GM21528 (cell line): ENCODE data around the gene VPREB3.

Source experiments
- ATAC-seq: cut with Tn5 transposase; IDR thresholded peaks from one replicate; pipeline ENCODE4 v1.9.1; 2021; ENCODE audit warnings: mild to moderate bottlenecking, moderate library complexity; ENCODE audit not compliant: unreplicated experiment, low FRiP score

The VPREB3 gene

GRCh38 chr22:23783265-23784150 is 29.3 kb upstream of the VPREB3 start:
- ATAC-seq, result no peak

- no peak for ATAC-seq
Observed at GRCh38 chr22:23782703-23783102, 28.5 kb upstream of the VPREB3 start.

- ATAC-seq, result no peak
Observed at GRCh38 chr22:23782252-23782651, 28.0 kb upstream of the VPREB3 start.

GRCh38 chr22:23781511-23782183 is 27.4 kb upstream of the VPREB3 start:
- no peak for ATAC-seq

- ATAC-seq, result no peak
Observed at GRCh38 chr22:23781065-23781464, 26.8 kb upstream of the VPREB3 start.

- no peak for ATAC-seq
Observed at GRCh38 chr22:23780146-23780748, 26.0 kb upstream of the VPREB3 start.

- ATAC-seq, result no peak
Observed at GRCh38 chr22:23779731-23780130, 25.5 kb upstream of the VPREB3 start.

- ATAC-seq, result no peak
Observed at GRCh38 chr22:23779083-23779482, 24.9 kb upstream of the VPREB3 start.

GRCh38 chr22:23778577-23778900 is 24.3 kb upstream of the VPREB3 start:
- ATAC-seq, result no peak

GRCh38 chr22:23777776-23778576 is 23.8 kb upstream of the VPREB3 start:
- no peak for ATAC-seq

- ATAC-seq, result no peak
Observed at GRCh38 chr22:23775779-23776375, 21.7 kb upstream of the VPREB3 start.

GRCh38 chr22:23774922-23775436 is 20.8 kb upstream of the VPREB3 start:
- ATAC-seq, result no peak

- ATAC-seq, result no peak
Observed at GRCh38 chr22:23774114-23774921, 20.1 kb upstream of the VPREB3 start.

GRCh38 chr22:23773483-23774113 is 19.4 kb upstream of the VPREB3 start:
- ATAC-seq, result no peak

GRCh38 chr22:23772649-23773473 is 18.6 kb upstream of the VPREB3 start, which contains the start of gene MMP11:
Gene MMP11, plus strand, starts transcription at chr22:23772849. Its CDS starts 22 bp downstream, at chr22:23772871.
- ATAC-seq, result no peak

GRCh38 chr22:23772315-23772648 is 18.1 kb upstream of the VPREB3 start:
- no peak for ATAC-seq

- ATAC-seq, result no peak
Observed at GRCh38 chr22:23769321-23769965, 15.2 kb upstream of the VPREB3 start.
